Measurements from ENCODE around the gene LACTB. TPM values are rescaled to one million over a fixed set of nuclear protein-coding genes. Genes with fewer than 3 reads are reported as not detected.

Gene LACTB
- total and polyA plus RNA-seq, 2 experiments from 2014 or later, result 15.2 to 20.9 TPM

DNA sequence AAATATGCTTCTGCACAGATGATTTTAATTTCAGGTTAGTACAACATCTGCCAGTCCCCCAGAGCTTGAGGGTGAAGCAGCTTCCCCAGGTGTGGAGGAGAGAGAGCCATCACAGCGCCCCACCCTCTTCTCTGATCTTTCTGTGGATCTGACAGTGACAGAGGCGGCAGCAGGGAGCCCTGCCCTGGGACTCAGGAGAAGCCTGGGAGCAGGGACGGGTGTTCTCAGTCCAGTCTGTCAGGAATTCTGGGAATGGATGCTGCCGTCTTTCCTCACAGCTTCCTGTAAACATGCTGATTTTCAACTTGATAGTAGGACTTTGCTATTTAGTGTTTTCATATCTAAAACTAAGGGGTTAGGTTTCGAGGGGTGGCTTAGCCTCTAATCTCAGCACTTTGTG, 56.4 kb downstream of the LACTB start (continued):
- TF ChIP-seq, protein P1, sequence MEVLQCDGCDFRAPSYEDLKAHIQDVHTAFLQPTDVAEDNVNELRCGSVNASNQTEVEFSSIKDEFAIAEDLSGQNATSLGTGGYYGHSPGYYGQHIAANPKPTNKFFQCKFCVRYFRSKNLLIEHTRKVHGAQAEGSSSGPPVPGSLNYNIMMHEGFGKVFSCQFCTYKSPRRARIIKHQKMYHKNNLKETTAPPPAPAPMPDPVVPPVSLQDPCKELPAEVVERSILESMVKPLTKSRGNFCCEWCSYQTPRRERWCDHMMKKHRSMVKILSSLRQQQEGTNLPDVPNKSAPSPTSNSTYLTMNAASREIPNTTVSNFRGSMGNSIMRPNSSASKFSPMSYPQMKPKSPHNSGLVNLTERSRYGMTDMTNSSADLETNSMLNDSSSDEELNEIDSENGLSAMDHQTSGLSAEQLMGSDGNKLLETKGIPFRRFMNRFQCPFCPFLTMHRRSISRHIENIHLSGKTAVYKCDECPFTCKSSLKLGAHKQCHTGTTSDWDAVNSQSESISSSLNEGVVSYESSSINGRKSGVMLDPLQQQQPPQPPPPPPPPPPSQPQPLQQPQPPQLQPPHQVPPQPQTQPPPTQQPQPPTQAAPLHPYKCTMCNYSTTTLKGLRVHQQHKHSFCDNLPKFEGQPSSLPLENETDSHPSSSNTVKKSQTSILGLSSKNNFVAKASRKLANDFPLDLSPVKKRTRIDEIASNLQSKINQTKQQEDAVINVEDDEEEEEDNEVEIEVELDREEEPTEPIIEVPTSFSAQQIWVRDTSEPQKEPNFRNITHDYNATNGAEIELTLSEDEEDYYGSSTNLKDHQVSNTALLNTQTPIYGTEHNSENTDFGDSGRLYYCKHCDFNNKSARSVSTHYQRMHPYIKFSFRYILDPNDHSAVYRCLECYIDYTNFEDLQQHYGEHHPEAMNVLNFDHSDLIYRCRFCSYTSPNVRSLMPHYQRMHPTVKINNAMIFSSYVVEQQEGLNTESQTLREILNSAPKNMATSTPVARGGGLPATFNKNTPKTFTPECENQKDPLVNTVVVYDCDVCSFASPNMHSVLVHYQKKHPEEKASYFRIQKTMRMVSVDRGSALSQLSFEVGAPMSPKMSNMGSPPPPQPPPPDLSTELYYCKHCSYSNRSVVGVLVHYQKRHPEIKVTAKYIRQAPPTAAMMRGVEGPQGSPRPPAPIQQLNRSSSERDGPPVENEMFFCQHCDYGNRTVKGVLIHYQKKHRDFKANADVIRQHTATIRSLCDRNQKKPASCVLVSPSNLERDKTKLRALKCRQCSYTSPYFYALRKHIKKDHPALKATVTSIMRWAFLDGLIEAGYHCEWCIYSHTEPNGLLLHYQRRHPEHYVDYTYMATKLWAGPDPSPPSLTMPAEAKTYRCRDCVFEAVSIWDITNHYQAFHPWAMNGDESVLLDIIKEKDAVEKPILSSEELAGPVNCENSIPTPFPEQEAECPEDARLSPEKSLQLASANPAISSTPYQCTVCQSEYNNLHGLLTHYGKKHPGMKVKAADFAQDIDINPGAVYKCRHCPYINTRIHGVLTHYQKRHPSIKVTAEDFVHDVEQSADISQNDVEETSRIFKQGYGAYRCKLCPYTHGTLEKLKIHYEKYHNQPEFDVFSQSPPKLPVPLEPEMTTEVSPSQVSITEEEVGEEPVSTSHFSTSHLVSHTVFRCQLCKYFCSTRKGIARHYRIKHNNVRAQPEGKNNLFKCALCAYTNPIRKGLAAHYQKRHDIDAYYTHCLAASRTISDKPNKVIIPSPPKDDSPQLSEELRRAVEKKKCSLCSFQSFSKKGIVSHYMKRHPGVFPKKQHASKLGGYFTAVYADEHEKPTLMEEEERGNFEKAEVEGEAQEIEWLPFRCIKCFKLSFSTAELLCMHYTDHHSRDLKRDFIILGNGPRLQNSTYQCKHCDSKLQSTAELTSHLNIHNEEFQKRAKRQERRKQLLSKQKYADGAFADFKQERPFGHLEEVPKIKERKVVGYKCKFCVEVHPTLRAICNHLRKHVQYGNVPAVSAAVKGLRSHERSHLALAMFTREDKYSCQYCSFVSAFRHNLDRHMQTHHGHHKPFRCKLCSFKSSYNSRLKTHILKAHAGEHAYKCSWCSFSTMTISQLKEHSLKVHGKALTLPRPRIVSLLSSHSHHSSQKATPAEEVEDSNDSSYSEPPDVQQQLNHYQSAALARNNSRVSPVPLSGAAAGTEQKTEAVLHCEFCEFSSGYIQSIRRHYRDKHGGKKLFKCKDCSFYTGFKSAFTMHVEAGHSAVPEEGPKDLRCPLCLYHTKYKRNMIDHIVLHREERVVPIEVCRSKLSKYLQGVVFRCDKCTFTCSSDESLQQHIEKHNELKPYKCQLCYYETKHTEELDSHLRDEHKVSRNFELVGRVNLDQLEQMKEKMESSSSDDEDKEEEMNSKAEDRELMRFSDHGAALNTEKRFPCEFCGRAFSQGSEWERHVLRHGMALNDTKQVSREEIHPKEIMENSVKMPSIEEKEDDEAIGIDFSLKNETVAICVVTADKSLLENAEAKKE (CRISPR knock-in tag; IDR thresholded peaks at IDR 0.05), result no peak
- TF ChIP-seq ZNF331 (CRISPR knock-in tag; IDR thresholded peaks at IDR 0.05; ENCODE audit: low read depth) (no peak), CREB1 (CRISPR knock-in tag; IDR thresholded peaks at IDR 0.05; ENCODE audit: low read depth) (no peak), POLR2AphosphoS5 (IDR thresholded peaks at IDR 0.05; ENCODE audit: low read depth) (no peak), ZNF114 (CRISPR knock-in tag; IDR thresholded peaks at IDR 0.05) (no peak), EZH2 (IDR thresholded peaks at IDR 0.05; ENCODE audit: low read depth, unreplicated experiment) (no peak), JUNB (IDR thresholded peaks at IDR 0.05; ENCODE audit: unreplicated experiment) (no peak)
- TF ChIP-seq, protein P2, sequence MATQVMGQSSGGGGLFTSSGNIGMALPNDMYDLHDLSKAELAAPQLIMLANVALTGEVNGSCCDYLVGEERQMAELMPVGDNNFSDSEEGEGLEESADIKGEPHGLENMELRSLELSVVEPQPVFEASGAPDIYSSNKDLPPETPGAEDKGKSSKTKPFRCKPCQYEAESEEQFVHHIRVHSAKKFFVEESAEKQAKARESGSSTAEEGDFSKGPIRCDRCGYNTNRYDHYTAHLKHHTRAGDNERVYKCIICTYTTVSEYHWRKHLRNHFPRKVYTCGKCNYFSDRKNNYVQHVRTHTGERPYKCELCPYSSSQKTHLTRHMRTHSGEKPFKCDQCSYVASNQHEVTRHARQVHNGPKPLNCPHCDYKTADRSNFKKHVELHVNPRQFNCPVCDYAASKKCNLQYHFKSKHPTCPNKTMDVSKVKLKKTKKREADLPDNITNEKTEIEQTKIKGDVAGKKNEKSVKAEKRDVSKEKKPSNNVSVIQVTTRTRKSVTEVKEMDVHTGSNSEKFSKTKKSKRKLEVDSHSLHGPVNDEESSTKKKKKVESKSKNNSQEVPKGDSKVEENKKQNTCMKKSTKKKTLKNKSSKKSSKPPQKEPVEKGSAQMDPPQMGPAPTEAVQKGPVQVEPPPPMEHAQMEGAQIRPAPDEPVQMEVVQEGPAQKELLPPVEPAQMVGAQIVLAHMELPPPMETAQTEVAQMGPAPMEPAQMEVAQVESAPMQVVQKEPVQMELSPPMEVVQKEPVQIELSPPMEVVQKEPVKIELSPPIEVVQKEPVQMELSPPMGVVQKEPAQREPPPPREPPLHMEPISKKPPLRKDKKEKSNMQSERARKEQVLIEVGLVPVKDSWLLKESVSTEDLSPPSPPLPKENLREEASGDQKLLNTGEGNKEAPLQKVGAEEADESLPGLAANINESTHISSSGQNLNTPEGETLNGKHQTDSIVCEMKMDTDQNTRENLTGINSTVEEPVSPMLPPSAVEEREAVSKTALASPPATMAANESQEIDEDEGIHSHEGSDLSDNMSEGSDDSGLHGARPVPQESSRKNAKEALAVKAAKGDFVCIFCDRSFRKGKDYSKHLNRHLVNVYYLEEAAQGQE (IDR thresholded peaks at IDR 0.05; ENCODE audit: unreplicated experiment), result no peak
- TF ChIP-seq, protein P3, sequence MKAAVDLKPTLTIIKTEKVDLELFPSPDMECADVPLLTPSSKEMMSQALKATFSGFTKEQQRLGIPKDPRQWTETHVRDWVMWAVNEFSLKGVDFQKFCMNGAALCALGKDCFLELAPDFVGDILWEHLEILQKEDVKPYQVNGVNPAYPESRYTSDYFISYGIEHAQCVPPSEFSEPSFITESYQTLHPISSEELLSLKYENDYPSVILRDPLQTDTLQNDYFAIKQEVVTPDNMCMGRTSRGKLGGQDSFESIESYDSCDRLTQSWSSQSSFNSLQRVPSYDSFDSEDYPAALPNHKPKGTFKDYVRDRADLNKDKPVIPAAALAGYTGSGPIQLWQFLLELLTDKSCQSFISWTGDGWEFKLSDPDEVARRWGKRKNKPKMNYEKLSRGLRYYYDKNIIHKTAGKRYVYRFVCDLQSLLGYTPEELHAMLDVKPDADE (IDR thresholded peaks at IDR 0.05), result no peak

Measured in GM23338 (cell line).